ENCODE data around the gene CPLANE2.

Gene CPLANE2

DNA sequence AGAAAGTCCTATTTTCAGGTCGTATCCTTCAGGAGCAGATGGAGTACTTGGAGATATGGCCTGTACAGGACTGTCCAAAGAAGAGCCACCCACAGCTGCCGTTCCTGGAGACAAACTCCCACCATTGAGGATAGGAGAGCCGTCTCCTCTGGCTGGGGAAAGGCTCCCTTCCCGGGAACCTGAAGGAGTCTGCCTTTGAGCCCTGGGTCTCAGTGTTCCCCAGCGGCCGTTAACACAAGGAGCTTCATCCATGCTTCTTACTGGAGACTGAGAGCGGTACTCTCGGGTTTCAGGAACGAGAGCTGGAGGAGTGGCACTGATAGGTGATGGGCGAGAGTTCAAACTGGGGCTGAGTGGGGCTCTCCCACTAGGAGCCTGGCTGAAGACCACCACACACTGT is 14.4 kb upstream of the CPLANE2 start:
- TF ChIP-seq EGR1 (IDR thresholded peaks at IDR 0.05) (no peak), EP300 (IDR thresholded peaks at IDR 0.05; ENCODE audit: borderline replicate concordance) (no peak), TAF1 (IDR thresholded peaks at IDR 0.05; ENCODE audit: low read depth) (no peak), RAD21 (IDR thresholded peaks at IDR 0.05; ENCODE audit: low read depth) (no peak), CEBPB (IDR thresholded peaks at IDR 0.05) (no peak), CREB1 (IDR thresholded peaks at IDR 0.05; ENCODE audit: low read depth) (no peak), YY1 (IDR thresholded peaks at IDR 0.05; ENCODE audit: low read depth) (no peak), ZBTB7A (IDR thresholded peaks at IDR 0.05; ENCODE audit: low read depth) (no peak)
- TF ChIP-seq, protein P1, sequence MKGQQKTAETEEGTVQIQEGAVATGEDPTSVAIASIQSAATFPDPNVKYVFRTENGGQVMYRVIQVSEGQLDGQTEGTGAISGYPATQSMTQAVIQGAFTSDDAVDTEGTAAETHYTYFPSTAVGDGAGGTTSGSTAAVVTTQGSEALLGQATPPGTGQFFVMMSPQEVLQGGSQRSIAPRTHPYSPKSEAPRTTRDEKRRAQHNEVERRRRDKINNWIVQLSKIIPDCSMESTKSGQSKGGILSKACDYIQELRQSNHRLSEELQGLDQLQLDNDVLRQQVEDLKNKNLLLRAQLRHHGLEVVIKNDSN (IDR thresholded peaks at IDR 0.05), result no peak
- TF ChIP-seq, protein P2, sequence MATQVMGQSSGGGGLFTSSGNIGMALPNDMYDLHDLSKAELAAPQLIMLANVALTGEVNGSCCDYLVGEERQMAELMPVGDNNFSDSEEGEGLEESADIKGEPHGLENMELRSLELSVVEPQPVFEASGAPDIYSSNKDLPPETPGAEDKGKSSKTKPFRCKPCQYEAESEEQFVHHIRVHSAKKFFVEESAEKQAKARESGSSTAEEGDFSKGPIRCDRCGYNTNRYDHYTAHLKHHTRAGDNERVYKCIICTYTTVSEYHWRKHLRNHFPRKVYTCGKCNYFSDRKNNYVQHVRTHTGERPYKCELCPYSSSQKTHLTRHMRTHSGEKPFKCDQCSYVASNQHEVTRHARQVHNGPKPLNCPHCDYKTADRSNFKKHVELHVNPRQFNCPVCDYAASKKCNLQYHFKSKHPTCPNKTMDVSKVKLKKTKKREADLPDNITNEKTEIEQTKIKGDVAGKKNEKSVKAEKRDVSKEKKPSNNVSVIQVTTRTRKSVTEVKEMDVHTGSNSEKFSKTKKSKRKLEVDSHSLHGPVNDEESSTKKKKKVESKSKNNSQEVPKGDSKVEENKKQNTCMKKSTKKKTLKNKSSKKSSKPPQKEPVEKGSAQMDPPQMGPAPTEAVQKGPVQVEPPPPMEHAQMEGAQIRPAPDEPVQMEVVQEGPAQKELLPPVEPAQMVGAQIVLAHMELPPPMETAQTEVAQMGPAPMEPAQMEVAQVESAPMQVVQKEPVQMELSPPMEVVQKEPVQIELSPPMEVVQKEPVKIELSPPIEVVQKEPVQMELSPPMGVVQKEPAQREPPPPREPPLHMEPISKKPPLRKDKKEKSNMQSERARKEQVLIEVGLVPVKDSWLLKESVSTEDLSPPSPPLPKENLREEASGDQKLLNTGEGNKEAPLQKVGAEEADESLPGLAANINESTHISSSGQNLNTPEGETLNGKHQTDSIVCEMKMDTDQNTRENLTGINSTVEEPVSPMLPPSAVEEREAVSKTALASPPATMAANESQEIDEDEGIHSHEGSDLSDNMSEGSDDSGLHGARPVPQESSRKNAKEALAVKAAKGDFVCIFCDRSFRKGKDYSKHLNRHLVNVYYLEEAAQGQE (IDR thresholded peaks at IDR 0.05; ENCODE audit: low read depth), result no peak

- TF ChIP-seq MAX (IDR thresholded peaks at IDR 0.05), result no peak
- TF ChIP-seq, protein P2 (IDR thresholded peaks at IDR 0.05; ENCODE audit: low read depth), result no peak
- no peak for TF ChIP-seq TCF12 (IDR thresholded peaks at IDR 0.05; ENCODE audit: low read depth)
These were observed 13.7 kb upstream of the CPLANE2 start for GRCh38 chr1:16250524-16251251.

- TF ChIP-seq NFIC (IDR thresholded peaks at IDR 0.05), result peak; percentile 57
- TF ChIP-seq, protein P1 (IDR thresholded peaks at IDR 0.05), result no peak
These were observed 12.7 kb upstream of the CPLANE2 start for GRCh38 chr1:16249596-16250241.

DNA sequence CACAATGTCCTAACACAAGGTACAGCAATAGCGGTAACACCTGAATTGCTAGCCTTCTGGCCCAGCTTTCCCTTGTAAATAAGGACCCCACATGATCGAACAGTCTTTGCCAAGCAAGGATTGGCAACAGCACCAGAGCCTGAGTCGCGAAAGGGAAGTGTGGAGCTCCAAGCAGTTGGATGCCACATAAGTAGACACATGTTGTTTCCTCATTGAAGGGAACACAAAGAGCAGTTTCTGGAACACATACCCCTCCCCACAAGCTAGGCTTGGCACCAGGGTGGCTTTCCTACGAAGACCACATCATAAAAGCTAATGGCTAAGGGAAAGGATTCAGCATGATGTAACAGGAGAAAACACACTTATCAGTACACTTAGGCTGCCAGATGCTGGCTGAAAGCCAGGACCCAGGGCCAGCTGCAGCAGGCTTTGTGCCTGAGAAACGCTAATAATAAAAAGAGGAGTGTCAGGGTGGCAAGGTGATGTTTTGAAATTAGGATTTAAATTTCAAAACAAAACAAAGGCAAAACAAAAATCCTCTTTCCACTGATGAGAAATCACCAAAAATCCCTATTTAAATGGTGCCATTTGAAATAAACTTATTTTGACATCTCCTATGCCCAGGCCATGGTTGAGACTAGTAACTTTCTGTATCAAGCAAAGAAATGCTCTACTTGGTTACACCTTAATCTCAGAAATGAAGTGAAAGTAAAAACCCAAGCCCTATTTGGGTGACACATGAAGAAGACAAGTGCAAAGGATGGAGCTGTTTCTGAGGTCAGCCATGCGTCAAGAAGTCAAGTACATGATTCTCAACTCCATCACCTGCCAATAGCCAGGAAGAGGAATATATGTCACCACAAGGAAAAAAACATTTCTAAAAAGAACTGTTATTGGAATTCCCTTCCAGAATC is 11.9 kb upstream of the CPLANE2 start:
- TF ChIP-seq NFIC (IDR thresholded peaks at IDR 0.05) (peak; percentile 77), MAX (IDR thresholded peaks at IDR 0.05) (no peak)

- TF ChIP-seq RAD21 (IDR thresholded peaks at IDR 0.05; ENCODE audit: low read depth), result no peak
These were observed 11.0 kb upstream of the CPLANE2 start for GRCh38 chr1:16248007-16248436.

DNA sequence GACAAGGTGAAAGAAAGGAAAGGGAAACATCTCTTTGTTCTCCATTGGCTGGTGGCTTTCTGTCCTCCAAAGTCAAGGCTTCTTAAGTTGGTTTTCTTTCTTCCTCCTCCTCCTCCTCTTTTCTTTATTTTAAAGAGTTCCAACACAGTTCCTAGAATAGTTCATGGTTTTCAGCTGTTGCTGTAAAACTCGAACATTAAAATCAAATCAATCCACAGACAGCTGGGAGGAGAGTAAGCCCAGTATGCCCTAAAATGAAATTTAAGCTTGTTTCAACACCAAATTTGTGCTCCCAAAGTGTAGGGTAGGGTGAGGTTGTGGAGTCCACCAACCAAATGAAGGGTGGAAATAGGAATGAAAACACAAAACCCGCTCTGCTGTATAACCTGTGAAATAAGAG is 10.5 kb upstream of the CPLANE2 start:
- TF ChIP-seq CREB1 (IDR thresholded peaks at IDR 0.05; ENCODE audit: low read depth), result no peak
- TF ChIP-seq ZBTB7A (IDR thresholded peaks at IDR 0.05; ENCODE audit: low read depth), result no peak
- no peak for TF ChIP-seq TEAD4 (IDR thresholded peaks at IDR 0.05)
- no peak for TF ChIP-seq FOXM1 (IDR thresholded peaks at IDR 0.05; ENCODE audit: borderline replicate concordance, low read depth)
- TF ChIP-seq CEBPB (IDR thresholded peaks at IDR 0.05), result no peak
- no peak for TF ChIP-seq RAD21 (IDR thresholded peaks at IDR 0.05; ENCODE audit: low read depth)
- no peak for TF ChIP-seq YY1 (IDR thresholded peaks at IDR 0.05; ENCODE audit: low read depth)
- no peak for TF ChIP-seq EP300 (IDR thresholded peaks at IDR 0.05; ENCODE audit: borderline replicate concordance)
- no peak for TF ChIP-seq TCF12 (IDR thresholded peaks at IDR 0.05; ENCODE audit: low read depth)
- TF ChIP-seq MAX (IDR thresholded peaks at IDR 0.05), result no peak
- no peak for TF ChIP-seq NFIC (IDR thresholded peaks at IDR 0.05)
- TF ChIP-seq, protein P2 (IDR thresholded peaks at IDR 0.05; ENCODE audit: low read depth), result no peak
- no peak for TF ChIP-seq TAF1 (IDR thresholded peaks at IDR 0.05; ENCODE audit: low read depth)
- TF ChIP-seq, protein P1 (IDR thresholded peaks at IDR 0.05), result no peak
- TF ChIP-seq EGR1 (IDR thresholded peaks at IDR 0.05), result no peak

Measured in Ishikawa (cell line).